COLO668 (cell line): ENCODE results near the gene CRTC3.
"Not testable (repeated sequence)": the region's sequence is repeated elsewhere in the genome, so short reads cannot be mapped to it uniquely, and the experiment has no call there.

ENCODE experiments used
- DNase-seq: peaks from one replicate; lab custom pipeline; 2025; ENCODE audit not compliant: unreplicated experiment; lab: John Stamatoyannopoulos, UW

The CRTC3 gene

GRCh38 chr15:90648137-90649070, 118.7 kb downstream of the CRTC3 start:
- DNase-seq = peak; percentile 57

- DNase-seq = no peak
Observed at GRCh38 chr15:90650117-90650955, 120.6 kb downstream of the CRTC3 start.

GRCh38 chr15:90650956-90651689, 121.4 kb downstream of the CRTC3 start:
- no peak for DNase-seq

GRCh38 chr15:90654233-90655136, 124.8 kb downstream of the CRTC3 start:
- no peak for DNase-seq

- DNase-seq = not testable (repeated sequence)
Observed at GRCh38 chr15:90657520-90658172, 127.9 kb downstream of the CRTC3 start.

- no peak for DNase-seq
Observed at GRCh38 chr15:90659481-90659880, 129.8 kb downstream of the CRTC3 start.

GRCh38 chr15:90660195-90660998, 130.7 kb downstream of the CRTC3 start:
- no peak for DNase-seq

- not testable (repeated sequence) for DNase-seq
Observed at GRCh38 chr15:90660999-90661330, 131.2 kb downstream of the CRTC3 start.

GRCh38 chr15:90664081-90664461, 134.3 kb downstream of the CRTC3 start:
- DNase-seq = not testable (repeated sequence)

GRCh38 chr15:90664650-90665287, 135.0 kb downstream of the CRTC3 start:
- peak; percentile 53 for DNase-seq

GRCh38 chr15:90665288-90666134, 135.8 kb downstream of the CRTC3 start:
- peak; percentile 73 for DNase-seq

- DNase-seq = no peak
Observed at GRCh38 chr15:90666135-90666909, 136.6 kb downstream of the CRTC3 start.

GRCh38 chr15:90667073-90667754, 137.5 kb downstream of the CRTC3 start:
- no peak for DNase-seq

GRCh38 chr15:90667755-90668345, 138.1 kb downstream of the CRTC3 start:
- not testable (repeated sequence) for DNase-seq

- not testable (repeated sequence) for DNase-seq
Observed at GRCh38 chr15:90670631-90671030, 140.9 kb downstream of the CRTC3 start.

GRCh38 chr15:90671216-90671615, 141.5 kb downstream of the CRTC3 start:
- no peak for DNase-seq
